ENCODE measurements around the gene VASH2. TPM values are rescaled to one million over a fixed set of nuclear protein-coding genes. Genes with fewer than 3 reads are reported as not detected.

VASH2 gene
- total and polyA plus RNA-seq, 2 of the 8 experiments (the other 6 are each of a cell fraction or from before 2014, with no cell fraction given): 44.0 to 187 TPM

- Histone ChIP-seq H3K14ac (ENCODE audit: insufficient read length) (no peak overlapping the region), H2BK20ac (ENCODE audit: low read length) (no peak overlapping the region), H3K4me3 (ENCODE audit: extremely low read depth in 1 of 4, insufficient read depth in 2 of 4, low read depth in 3 of 4, low read length in 4 of 4) (no peak overlapping the region), H2BK5ac (ENCODE audit: low read depth, low read length) (no peak overlapping the region), H3K36me3 (ENCODE audit: control insufficient read depth in 2 of 4, insufficient read depth in 4 of 4, low read length in 3 of 4) (no peaks in the 10 kb centered on the region), H4K91ac (replicated peaks; ENCODE audit: insufficient read length, low read length) (no peak overlapping the region), H2AFZ (ENCODE audit: low read length) (no peak overlapping the region), H2AK5ac (ENCODE audit: low read depth, low read length) (no peak overlapping the region), H3K4ac (replicated peaks; ENCODE audit: insufficient read length, low read depth, low read length) (no peak overlapping the region), H3K23ac (ENCODE audit: insufficient read length) (no peak overlapping the region), H4K20me1 (replicated peaks in 1 of 2; ENCODE audit: control insufficient read depth in 1 of 2, insufficient read depth in 2 of 2, low read length in 2 of 2) (no peaks in the 10 kb centered on the region), H2BK120ac (replicated peaks; ENCODE audit: low read depth, low read length) (no peak overlapping the region), H3K23me2 (ENCODE audit: low read depth, low read length) (no peaks in the 10 kb centered on the region), H4K5ac (ENCODE audit: insufficient read length, low read depth, low read length) (no peak overlapping the region), H3K9ac (replicated peaks in 1 of 4; ENCODE audit: extremely low read depth in 1 of 4, low read depth in 3 of 4, low read length in 3 of 4) (no peak overlapping the region), H2BK15ac (ENCODE audit: low read length) (no peak overlapping the region), H3K79me2 (ENCODE audit: control insufficient read depth in 1 of 2, insufficient read depth in 2 of 2, low read length in 2 of 2) (no peaks in the 10 kb centered on the region), H3K56ac (replicated peaks; ENCODE audit: insufficient read length, low read depth, low read length) (no peak overlapping the region), H3K4me1 (replicated peaks in 1 of 4; ENCODE audit: control insufficient read depth in 3 of 4, insufficient read depth in 4 of 4, low read length in 3 of 4) (no peaks in the 10 kb centered on the region), H3K18ac (ENCODE audit: extremely low read depth, low read length) (no peak overlapping the region), H4K8ac (ENCODE audit: extremely low read depth, insufficient read depth, low read length) (no peak overlapping the region), H3K27ac (ENCODE audit: low read depth, low read length) (no peak overlapping the region), H3K27me3 (replicated peaks in 1 of 4; ENCODE audit: control insufficient read depth in 3 of 4, extremely low read depth in 1 of 4, insufficient read depth in 3 of 4, low read length in 3 of 4) (no peaks in the 10 kb centered on the region), H3K4me2 (ENCODE audit: insufficient read depth in 1 of 2, low read depth in 2 of 2, low read length in 2 of 2) (no peak overlapping the region), H2BK12ac (ENCODE audit: low read depth, low read length) (no peak overlapping the region), H3K79me1 (ENCODE audit: low read depth, low read length) (no peaks in the 10 kb centered on the region), H3K9me3 (ENCODE audit: insufficient read depth in 2 of 2, low read depth in 1 of 2, low read length in 1 of 2) (no peaks in the 10 kb centered on the region)
- CTCF ChIA-PET (ENCODE audit: partially characterized antibody): interaction anchor here (0.8 kb wide), 1 partner anchor 10 kb away, joined by 3 read pairs; no protein-coding TSS in a partner anchor
- TF ChIP-seq RBBP5 (IDR thresholded peaks at IDR 0.05; ENCODE audit: borderline replicate concordance, low read depth, low read length): no peak
- TF ChIP-seq TAF1 (IDR thresholded peaks at IDR 0.05; ENCODE audit: low read depth, low read length): no peak
- TF ChIP-seq NRF1 (IDR thresholded peaks at IDR 0.05; ENCODE audit: low read depth, low read length): no peak
- no peak for TF ChIP-seq RXRA (IDR thresholded peaks at IDR 0.05; ENCODE audit: insufficient read depth, low read depth, low read length)
- FAIRE-seq (no peak), DNase-seq (ENCODE audit: low read depth in 1 of 2, low spot score in 2 of 2) (no peak)
- 95% methylated on average over 1 of the region's 1 CpG; no CpG with 5 or more reads in 1 of the 2 experiments for WGBS, 2 experiments (ENCODE audit: extremely low coverage in 1 of 2, insufficient coverage in 1 of 2, insufficient read length in 1 of 2, insufficient replicate concordance in 2 of 2, low coverage in 1 of 2, low lambda C conversion rate in 2 of 2, missing lambda C conversion rate in 1 of 2)
- POLR2A ChIA-PET (ENCODE audit: partially characterized antibody): no interaction called here
Observed at GRCh38 chr1:213034713-213035112, 84.4 kb downstream of the VASH2 start.
